Activated effector memory CD4-positive, alpha-beta T cell treated with anti-CD3 and anti-CD28 coated beads, Interleukin-2, amount 50 U/mL, for 16 hours (primary cell): ENCODE results near the gene SLC22A6.
A peak's percentile ranks its signal among the peaks of the same experiment; 100 is the strongest.

ENCODE experiments used
- DNase-seq: peaks from one replicate; pipeline ENCODE4 v3.0.0-alpha.2; 2020

The SLC22A6 gene, protein sequence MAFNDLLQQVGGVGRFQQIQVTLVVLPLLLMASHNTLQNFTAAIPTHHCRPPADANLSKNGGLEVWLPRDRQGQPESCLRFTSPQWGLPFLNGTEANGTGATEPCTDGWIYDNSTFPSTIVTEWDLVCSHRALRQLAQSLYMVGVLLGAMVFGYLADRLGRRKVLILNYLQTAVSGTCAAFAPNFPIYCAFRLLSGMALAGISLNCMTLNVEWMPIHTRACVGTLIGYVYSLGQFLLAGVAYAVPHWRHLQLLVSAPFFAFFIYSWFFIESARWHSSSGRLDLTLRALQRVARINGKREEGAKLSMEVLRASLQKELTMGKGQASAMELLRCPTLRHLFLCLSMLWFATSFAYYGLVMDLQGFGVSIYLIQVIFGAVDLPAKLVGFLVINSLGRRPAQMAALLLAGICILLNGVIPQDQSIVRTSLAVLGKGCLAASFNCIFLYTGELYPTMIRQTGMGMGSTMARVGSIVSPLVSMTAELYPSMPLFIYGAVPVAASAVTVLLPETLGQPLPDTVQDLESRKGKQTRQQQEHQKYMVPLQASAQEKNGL

DNA sequence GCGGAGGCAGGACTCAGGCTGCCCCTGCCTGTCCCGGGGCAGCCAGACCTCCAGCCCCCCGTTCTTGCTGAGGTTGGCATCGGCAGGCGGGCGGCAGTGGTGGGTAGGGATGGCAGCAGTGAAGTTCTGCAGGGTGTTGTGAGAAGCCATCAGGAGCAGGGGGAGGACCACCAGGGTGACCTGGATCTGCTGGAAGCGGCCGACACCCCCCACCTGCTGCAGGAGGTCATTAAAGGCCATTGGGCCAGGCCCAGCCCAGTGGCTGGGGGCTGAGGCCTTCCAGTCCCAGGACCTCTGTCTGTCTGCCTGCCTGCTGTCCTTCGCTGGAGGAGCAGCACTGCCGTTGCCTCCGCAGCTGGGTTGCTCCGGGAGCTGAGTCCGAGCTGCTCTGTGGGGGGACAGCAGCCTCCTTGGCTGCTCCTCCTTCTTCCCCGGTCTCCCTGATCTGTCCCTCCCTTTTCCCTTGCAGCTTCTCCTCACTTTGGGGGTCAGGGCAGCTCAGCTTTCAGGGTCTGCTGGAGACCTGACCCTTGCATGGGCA is at the start of gene SLC22A6:
Gene SLC22A6, minus strand, starts transcription at position 517 of the 541 bp plus-strand sequence. Its CDS starts 277 bp downstream, at position 240.
- no peak for DNase-seq

DNA sequence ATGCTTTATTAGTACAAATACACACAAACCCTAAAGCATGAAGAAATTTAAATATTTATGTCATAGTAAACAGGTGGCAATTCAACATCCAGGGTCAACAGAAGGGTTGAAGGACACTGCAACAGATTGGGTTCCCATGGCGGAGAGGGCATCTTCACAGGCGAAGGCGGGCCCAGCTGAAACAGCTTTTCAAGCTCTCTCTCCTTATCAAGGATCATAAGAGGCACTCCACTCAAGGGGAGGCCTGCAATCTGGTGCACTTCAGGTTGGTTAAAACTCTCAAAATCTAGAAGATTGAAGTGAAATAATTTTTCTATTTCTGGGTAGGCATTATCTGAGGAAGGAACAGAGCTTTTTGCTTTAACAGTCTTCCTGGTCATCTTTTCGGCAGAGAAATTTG is 47.7 kb upstream of the SLC22A6 start:
- DNase-seq = no peak

DNA sequence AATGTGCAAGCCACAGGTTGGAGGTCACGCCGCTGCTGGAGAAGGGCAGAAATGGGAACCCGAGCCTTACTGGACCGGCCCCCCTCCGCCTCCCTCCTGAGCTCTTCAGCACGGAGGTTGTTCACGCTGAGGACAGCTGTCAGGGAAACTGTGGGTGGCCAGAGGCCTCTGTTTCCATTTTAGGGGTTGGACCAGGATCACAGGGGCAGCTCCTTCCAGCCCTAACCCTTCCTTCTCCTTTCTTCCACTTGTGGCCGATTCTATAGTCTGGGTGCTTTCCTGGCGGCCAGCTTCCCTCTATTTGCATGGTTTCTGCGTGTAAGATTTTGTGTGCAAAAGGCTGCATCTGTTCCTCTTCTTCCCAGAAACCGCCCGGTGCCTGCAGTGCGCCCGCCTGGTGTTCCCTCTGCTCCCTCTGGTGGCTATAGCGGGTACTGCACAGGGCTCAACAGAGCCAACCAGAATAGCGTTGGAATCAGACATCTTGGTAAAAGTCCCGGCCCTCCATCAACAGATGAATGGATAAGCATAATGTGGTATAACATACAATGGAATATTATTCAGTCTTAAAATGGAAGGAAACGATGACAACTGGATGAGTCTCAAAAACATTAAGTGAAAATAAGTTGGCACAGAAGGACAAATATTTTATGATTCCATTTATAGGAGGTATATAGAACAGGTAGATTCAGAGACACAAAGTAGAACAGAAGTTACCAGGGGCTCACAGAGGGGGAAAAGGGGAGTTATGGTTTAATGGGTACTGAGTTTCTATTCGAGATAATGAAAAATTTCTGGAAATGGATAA is 39.3 kb upstream of the SLC22A6 start:
- peak; percentile 94 for DNase-seq

DNA sequence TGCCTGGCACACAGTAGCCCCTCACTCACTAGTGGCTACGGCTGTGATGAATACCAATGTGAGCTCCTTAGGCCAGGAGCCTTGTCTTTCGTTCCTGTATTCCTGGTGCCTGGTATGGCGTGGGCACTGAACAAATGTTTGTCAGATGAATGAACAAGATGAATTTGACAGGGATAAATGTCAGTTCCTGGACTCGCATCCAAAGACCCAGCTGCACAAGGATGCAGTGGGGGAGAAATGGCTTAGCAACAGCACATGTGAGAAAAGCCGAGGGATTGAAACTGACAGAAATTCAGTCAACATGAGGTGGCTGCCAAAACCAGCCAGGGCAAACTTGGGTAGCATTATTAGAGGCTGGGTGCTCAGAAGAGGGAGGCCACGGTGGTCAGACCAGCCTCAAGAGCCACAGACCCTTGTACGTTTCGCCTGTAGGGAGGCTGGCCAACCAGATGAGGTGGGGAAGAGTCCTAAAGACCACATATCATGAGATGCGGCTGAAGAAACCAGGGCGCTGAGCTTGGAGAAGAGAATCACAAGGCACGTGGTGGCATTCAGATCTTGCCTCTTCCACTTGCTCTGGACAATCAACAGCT is 38.6 kb upstream of the SLC22A6 start:
- DNase-seq = no peak

DNA sequence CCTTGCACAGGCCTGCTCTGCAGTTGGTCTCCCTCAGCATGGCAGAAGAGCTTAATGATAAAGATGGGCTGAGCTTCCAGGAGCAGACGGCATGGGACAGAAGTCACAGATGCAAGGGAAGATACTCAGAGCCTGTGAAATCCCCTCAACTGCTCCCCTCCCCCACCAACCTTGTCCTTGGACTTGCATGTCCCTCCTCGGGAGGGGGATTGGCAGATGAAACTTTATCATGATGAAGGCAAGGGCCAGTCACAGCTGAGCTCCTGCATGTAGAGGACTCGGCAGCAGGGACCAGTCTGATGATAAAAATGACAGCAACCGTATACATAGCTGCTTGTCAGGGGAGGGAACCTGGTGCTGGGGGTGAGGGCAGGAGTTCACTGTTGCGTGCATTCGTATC is 37.7 kb upstream of the SLC22A6 start:
- no peak for DNase-seq

DNA sequence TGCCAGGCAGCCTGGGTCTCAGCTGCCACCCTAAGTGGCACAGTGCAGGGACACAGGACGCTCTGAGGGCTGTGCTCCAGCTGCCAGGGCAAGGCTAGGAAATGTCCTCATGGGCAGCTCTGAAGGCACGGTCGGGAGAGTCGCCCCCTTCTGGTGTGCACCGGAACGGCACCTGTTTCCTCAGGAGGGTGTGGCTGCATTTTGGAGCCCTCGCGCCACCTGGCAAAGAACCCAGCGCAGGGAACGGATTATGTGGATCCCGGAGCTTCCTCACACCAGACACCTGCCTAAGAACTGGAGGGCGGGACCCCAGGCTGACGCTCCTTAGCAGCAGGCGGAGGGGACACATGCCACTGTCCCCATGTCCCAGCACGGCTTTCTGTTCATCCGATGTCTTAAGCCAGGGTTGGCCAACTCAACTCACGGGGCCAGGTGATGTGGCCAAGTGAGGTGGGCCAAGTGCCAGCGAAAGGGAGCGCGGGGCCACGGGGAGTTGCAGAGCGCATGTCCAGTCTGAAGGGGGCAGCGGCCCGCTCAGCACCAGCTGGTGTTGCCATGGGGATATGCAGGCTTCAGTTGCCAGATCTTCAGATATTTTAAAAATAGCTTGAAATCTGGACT is 36.0 kb upstream of the SLC22A6 start:
- peak; percentile 66 for DNase-seq

DNA sequence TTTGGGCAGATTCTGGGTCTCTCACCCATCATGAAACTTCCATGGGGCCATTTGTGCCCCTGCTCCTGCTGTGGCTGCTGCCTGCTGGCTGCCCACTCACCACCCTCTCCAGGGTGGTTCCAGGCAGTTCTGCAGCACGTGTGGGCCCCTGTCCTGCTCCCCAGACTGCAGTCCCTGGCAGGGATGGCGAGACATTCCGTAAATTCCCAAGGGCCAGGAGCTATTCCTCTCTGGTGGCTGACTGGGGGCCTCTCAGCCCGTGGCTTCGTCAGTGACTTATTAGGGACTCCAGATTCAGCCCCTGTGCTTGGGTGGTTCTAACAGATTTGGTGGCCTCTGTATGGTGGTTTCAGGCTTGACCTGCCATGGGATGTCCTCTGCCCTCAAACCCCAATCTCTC is 34.7 kb upstream of the SLC22A6 start:
- no peak for DNase-seq

DNA sequence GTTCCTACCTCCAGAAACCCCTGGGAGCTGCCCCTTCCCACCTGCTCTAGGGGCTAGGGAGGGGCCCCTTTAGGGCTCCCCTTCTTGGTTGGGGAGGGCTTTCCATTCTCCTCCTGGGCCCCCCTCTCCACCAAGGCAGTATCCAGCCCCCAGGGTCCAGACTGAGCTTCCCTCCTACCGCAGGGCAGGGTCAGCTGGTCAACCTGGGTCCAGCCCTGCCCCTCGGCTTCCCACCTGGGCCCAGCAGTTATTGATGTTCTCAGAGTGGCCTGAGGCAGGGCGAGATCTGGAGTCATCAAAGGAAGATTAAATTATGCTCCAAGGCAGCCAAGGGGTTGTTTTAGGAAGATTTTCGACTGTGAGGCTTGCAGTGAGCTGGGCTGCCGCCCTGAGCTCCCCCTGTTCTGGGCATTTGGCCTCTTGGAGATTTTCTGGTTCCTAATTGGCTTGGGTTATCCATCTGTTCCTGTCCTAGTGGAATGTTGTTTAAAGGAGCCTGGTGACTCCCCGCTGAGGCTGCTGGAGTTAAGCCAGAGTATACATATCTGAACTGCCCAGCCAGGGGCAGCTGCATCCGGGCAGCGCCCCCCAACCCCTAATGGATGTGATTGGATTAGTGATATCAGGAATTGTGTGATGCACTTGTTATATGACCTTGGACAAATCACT is 32.7 kb upstream of the SLC22A6 start:
- peak; percentile 3 for DNase-seq

DNA sequence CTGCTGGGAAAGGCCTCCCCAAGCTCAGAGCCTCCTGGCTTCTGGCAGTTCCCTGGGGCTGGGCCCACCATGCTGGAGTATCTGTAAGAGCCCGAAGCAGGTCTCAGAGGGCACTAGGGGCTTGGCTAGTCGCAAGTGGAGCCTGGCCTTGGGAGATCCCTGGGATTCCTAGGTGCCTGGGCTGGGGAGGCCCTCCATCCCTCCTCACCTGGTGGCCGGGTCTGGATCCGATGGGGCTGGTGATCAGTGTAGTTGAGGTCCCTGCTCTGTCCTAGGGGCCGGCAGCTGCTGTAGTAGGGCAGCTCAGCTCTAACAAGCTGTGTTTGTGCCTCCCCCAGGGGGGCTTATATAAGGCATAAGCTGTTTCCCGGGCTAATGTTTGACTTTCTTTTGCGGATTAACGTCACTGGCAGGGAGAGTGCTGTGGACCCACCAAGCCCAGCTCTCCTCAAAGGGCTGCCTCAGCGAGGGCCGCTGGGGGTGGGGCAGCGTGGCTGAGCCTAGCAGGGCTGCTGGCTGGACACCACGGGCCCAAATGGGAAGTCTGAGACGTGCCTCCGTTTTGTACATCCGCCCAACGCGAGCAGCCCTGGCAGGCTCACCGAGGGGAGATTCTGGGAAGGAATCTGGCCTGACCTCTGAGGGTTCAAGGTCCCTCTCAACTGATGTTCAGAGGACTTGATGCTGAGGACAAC is 30.9 kb upstream of the SLC22A6 start, which contains the start of gene SLC22A8:
Gene SLC22A8, minus strand, starts transcription at position 321 of the 695 bp plus-strand sequence. CDS start 883 bp downstream, outside the sequence.
- DNase-seq = no peak

DNA sequence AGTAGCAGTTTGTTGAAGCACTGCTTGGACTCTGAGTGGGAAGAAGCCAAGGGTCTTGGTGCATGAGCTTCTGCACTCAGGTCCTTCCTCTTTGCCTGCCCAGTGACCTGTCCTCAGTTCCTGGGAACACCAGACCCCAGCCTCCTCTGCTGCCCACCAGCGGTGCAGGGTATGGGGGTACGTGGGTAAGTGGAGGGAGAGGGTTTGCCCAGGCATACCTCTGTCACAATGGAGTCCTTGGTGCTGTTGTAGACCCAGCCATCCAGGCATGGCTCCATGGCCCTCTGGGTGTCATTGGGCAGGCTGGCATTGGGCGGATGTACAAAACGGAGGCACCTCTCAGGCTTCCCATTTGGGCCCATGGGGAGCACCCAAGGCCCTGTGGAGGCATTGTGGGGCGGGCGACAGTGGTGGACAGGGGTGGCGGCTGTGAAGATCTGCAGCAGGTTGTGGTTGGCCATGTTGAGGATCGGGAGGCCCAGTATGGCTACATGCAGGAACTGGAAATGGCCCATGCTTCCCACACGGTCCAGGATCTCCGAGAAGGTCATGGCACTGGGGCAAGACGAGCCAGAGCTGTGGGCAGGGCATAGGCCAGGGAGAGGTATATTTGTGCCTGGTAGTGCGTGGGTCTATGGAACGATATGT is 29.8 kb upstream of the SLC22A6 start:
- DNase-seq = no peak

DNA sequence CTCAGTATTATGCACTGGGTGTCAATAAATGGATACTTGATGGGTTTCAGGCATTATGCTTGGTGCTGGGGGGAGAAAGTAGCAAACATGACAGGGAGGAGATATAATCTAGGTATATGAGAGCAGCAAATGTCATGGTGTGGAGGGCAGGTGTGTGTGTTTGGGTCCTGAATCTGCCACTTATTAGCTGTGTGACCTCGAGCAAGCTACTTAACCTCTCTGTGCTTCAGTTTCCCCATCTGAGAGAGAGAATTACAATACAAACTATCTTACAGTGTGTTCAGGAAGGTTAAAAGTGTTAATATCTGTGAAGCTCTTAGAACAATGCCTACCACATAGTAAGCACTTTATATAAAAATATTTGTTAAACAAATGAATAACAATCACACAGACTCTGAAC is 28.1 kb upstream of the SLC22A6 start:
- DNase-seq = no peak

DNA sequence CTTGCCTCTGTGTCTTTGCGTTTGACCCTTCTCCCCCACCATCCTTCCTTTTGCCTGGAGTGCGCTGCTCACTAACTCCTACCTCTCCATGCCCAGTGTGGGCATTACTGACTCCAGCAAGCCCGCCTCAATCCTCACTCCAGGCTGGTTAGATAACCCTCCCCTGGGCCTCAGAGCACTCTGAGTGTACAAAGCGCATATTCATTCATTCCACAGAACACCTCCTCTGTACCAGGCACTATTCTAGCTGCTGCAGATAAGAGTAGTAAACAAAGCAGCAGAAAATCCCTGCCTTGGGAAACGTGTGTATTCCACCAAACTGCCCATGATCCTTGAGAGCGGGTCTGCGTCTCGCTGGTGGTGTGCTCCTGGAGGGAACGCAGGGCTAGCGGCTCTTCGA is 27.7 kb upstream of the SLC22A6 start:
- no peak for DNase-seq

DNA sequence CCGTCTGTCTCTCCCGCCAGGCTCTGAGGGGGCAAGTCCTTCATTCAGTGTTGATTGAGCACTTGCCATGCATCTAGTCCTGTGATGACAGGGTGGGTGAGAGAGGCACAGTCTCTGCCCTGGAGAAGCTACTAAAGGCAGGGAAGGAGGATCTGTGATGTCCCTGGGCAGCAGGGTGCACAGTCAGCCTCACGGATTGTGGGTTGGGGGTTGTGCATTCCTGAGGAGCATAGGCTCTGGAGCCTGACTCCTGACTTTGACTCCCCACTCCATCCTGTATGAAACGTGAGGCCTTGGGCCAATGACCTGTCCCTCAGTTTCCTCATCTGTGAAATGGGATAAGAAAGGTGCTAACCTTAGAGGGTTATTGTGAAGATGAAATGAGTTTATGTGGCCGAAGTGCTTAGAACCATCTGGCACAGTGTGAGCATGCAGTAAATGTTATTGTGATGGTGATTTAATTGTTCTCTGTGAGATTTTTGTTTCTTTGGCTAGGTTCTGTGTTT is 26.2 kb upstream of the SLC22A6 start:
- no peak for DNase-seq

DNA sequence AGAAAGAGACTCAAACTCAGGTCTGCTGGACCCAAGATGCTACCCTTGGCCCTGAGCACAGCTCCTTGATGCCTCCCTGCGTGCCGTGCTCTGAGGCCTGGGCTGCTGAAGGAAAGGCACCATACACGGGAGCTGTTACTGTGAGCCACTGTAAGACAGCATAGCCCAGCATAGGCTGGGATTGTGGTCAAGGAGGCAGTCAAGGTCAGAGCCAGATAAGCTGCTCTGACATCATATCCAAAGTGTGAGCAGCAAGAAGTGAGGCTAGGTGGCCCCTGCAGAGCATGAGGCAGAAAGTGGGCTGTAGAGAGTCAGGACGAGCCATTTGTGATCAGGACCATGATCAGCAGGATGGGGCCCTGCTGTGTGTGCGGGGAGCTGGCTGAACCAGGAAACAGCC is 23.2 kb upstream of the SLC22A6 start:
- DNase-seq = no peak

DNA sequence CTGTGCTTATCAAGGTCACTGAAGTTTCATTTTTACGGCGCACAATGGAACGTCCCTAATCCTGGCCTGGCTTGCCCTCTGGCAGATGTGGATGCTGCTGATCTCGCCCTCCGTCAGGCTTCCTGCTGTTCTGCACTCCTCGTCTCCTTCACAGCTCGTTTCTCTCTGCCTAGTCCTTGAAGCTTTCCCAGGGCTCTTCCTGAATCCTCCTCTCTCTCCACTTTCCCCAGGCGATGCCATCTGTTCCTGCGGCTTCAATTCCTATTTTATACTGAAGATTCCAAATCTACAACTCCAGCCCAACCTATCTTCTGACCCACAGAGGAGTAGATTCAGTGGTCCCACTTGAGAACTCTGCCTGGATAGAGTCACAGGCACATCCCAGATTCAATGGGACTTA is 16.7 kb upstream of the SLC22A6 start:
- no peak for DNase-seq

DNA sequence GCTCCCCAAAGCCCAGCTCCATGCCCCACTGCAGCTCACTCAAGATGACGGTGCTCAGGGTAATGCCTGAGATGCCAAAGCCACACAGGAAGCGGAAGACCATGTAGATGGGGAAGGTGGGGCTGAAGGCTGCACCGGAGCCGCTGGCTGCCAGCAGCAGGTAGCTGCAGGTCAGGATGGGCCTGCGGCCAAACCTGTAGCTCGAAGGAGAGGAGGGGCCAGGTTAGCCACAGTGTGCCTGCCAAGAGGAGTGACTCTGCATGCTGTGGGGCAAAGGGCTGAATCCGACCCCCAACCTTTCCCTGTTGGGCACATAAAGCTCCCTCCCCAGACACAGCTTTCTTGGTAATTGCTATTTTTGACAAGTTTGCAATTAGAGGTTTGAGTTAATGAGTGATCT is 14.9 kb upstream of the SLC22A6 start:
- DNase-seq = no peak

DNA sequence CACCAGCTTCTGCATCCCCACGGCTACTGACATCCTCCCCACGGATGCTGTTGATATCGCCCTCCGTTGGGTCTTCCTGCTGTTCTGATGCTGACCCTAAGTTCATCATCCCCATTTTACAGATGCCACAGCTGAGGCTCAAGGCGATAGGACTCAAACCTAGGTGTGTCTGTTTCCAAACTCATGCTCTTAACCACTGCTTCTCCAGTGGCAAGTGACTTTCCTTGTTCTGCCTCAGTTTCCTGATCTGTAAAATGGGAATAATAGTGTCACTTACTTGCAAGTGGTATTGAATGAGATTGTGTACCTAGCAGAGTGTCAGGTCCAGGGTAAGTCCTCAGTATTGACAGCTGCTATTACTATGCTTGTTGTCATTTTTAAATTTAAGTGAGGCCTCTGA is 14.4 kb upstream of the SLC22A6 start:
- DNase-seq = no peak

DNA sequence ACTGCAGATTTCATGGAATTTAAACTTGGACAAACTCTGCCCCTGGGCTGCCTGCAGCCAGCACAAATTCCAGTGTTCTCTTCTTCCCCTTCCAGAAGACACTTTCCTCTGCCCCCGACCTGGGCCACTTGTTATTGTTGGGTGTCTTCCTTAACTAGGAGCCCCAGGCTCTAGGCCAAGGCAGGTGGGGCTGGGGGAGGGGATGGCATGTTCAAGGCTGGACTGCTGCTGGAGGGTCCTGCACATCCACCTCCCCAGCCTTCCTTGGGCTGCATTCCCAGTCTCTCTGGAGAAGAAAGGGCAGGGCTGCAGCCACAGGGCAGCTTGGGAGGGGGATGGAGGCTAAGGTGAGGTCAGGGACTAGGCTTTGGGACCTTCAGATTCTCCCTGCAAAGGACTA is 11.5 kb upstream of the SLC22A6 start:
- no peak for DNase-seq

DNA sequence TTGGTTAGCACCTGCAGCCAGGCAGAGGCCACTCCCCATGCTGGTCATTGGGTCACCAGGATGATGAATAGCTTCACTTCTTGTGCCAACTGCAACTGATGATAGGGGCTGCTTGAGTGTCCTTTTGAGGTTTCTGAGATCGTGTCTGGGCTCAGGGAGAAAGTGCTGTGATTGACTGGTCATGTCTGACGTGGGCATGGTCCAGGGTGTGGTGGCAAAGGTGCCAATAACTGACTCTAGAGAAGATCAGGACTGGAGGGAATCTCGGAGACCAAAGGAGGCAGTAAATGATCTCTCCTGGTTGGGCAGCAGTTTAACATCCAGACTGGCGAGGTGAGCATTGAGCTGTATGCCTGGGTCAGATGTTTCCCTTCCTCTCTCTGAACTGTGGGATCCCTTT is 10.0 kb upstream of the SLC22A6 start:
- no peak for DNase-seq

DNA sequence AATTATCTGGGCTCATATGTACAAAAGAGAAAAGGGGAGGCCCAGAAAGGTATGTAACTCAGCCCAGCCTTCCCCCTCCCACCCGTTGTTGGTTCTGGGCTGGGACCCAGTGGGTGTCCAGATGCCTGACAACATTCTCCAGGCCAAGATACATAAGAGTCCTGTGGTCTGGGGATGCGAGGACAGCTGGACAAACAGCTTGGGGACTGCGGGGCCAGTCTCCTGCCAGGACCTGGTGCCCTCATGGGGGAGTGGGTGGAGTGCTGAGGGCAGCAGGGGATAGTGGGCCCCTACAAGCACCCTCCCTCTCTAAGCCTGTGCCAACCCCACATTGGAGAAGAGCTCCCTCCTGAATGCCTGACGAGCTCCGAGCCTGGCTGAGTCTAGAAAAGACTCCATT is 3.5 kb upstream of the SLC22A6 start:
- DNase-seq = no peak
